ENCODE results near the gene ZFP36.

ZFP36 gene

GRCh38 chr19:39382991-39383828 lies 23.4 kb upstream of the ZFP36 start:
- H3K4me3 ChIP-seq (ENCODE audit: low read depth, low read length), result no peak overlapping the region

- no peak overlapping the region for H3K4me3 ChIP-seq (ENCODE audit: low read depth, low read length)
Measured at GRCh38 chr19:39384839-39385568, 21.6 kb upstream of the ZFP36 start.

- H3K4me3 ChIP-seq (ENCODE audit: low read depth, low read length), result no peak overlapping the region
Measured at GRCh38 chr19:39385629-39386411, 20.8 kb upstream of the ZFP36 start.

- no peak overlapping the region for H3K4me3 ChIP-seq (ENCODE audit: low read depth, low read length)
Measured at GRCh38 chr19:39386557-39386956, 20.1 kb upstream of the ZFP36 start.

- no peak overlapping the region for H3K4me3 ChIP-seq (ENCODE audit: low read depth, low read length)
Measured at GRCh38 chr19:39388657-39389056, 18.0 kb upstream of the ZFP36 start.

- H3K4me3 ChIP-seq (ENCODE audit: low read depth, low read length), result peak overlapping the region; percentile 91
Measured at GRCh38 chr19:39389631-39390414, 16.8 kb upstream of the ZFP36 start.

GRCh38 chr19:39390451-39390750 lies 16.2 kb upstream of the ZFP36 start:
- peak overlapping the region; percentile 91 for H3K4me3 ChIP-seq (ENCODE audit: low read depth, low read length)

GRCh38 chr19:39390751-39391437 lies 15.8 kb upstream of the ZFP36 start, which contains the start of the genes MED29 and PAF1:
Gene MED29 (plus strand): TSS chr19:39391378. CDS start chr19:39391423, 45 bp downstream.
Gene PAF1 (minus strand): TSS chr19:39391106. CDS start chr19:39390864, 242 bp downstream.
- H3K4me3 ChIP-seq (ENCODE audit: low read depth, low read length), result peak within 1 kb of the TSS; percentile 91

GRCh38 chr19:39397360-39398296 lies 9.0 kb upstream of the ZFP36 start:
- no peak overlapping the region for H3K4me3 ChIP-seq (ENCODE audit: low read depth, low read length)

- H3K4me3 ChIP-seq (ENCODE audit: low read depth, low read length), result no peak overlapping the region
Measured at GRCh38 chr19:39398297-39398864, 8.3 kb upstream of the ZFP36 start.

- no peak overlapping the region for H3K4me3 ChIP-seq (ENCODE audit: low read depth, low read length)
Measured at GRCh38 chr19:39399668-39400050, 7.0 kb upstream of the ZFP36 start.

- no peak overlapping the region for H3K4me3 ChIP-seq (ENCODE audit: low read depth, low read length)
Measured at GRCh38 chr19:39400061-39400460, 6.6 kb upstream of the ZFP36 start.

- no peak overlapping the region for H3K4me3 ChIP-seq (ENCODE audit: low read depth, low read length)
Measured at GRCh38 chr19:39401070-39401548, 5.5 kb upstream of the ZFP36 start.

- peak overlapping the region; percentile 21 for H3K4me3 ChIP-seq (ENCODE audit: low read depth, low read length)
Measured at GRCh38 chr19:39401549-39402345, 4.9 kb upstream of the ZFP36 start.

- H3K4me3 ChIP-seq (ENCODE audit: low read depth, low read length), result peak overlapping the region; percentile 39
Measured at GRCh38 chr19:39402346-39403300, 4.0 kb upstream of the ZFP36 start.

Measured in iPS-11a (cell line).